HL-60 (cell line): ENCODE data around the gene HMCN1.

Source experiments
- DNase-seq, 2 experiments: peaks; one replicate each; pipeline ENCODE4 v3.0.0-alpha.2; 2010 to 2020; ENCODE audit warnings: low read depth in 1 of 2, low spot score in 1 of 2
- H3K27ac ChIP-seq: fragments of 250-450 bp; sonication (Bioruptor Pico); replicated peaks from 2 replicates; pipeline ENCODE4 v1.5.1; 2020; ENCODE audit warnings: mild to moderate bottlenecking, moderate library complexity
- H3K27me3 ChIP-seq: fragments of 250-450 bp; sonication (Bioruptor Pico); 2 replicates; pipeline ENCODE4 v1.5.1; 2021; ENCODE audit warnings: mild to moderate bottlenecking, moderate library complexity; ENCODE audit not compliant: insufficient read depth, poor library complexity, severe bottlenecking
- H3K4me3 ChIP-seq: replicated peaks from 2 replicates; pipeline ENCODE4 v1.5.1; 2011; ENCODE audit warnings: mild to moderate bottlenecking, control low read depth, low read length; ENCODE audit not compliant: insufficient read depth
- GABPA ChIP-seq: IDR thresholded peaks from 2 replicates; pipeline ENCODE4 v1.6.1; 2012; ENCODE audit warnings: low read depth
- POLR2AphosphoS5 ChIP-seq: IDR thresholded peaks from 2 replicates; pipeline ENCODE4 v1.6.1; 2012; ENCODE audit warnings: low read depth
- REST ChIP-seq: IDR thresholded peaks from 2 replicates; pipeline ENCODE4 v1.6.1; 2012; ENCODE audit warnings: low read depth; ENCODE audit not compliant: insufficient replicate concordance
- SPI1 ChIP-seq: IDR thresholded peaks from 2 replicates; pipeline ENCODE4 v1.6.1; 2012; ENCODE audit warnings: low read depth, mild to moderate bottlenecking, borderline replicate concordance
- TF ChIP-seq, protein P1 (sequence below): IDR thresholded peaks from one replicate; pipeline ENCODE4 v1.5.1; 2011; ENCODE audit warnings: low read length, control low read depth, inconsistent platforms; ENCODE audit not compliant: insufficient read depth

Gene HMCN1

DNA sequence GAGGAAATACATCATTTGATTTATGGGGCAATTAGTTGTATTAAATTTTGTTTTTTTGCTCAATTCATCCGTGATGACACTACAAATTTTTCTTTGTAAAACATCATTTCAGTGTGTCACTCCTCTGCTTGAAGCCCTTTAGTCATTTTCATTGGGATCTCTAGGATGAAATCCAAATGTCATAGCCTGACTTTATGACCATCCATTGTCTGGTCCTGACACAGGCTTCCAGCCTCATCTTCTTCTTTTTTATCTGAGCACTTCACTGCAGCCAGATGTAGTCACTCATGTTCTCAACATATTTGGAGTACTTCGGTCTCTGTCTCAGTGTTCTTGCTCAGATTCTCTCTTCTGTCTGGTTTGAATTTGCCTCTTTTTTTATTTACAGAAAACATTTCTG lies 173.1 kb downstream of the HMCN1 start:
- no peak overlapping the region for H3K27ac ChIP-seq
- TF ChIP-seq, protein P1, sequence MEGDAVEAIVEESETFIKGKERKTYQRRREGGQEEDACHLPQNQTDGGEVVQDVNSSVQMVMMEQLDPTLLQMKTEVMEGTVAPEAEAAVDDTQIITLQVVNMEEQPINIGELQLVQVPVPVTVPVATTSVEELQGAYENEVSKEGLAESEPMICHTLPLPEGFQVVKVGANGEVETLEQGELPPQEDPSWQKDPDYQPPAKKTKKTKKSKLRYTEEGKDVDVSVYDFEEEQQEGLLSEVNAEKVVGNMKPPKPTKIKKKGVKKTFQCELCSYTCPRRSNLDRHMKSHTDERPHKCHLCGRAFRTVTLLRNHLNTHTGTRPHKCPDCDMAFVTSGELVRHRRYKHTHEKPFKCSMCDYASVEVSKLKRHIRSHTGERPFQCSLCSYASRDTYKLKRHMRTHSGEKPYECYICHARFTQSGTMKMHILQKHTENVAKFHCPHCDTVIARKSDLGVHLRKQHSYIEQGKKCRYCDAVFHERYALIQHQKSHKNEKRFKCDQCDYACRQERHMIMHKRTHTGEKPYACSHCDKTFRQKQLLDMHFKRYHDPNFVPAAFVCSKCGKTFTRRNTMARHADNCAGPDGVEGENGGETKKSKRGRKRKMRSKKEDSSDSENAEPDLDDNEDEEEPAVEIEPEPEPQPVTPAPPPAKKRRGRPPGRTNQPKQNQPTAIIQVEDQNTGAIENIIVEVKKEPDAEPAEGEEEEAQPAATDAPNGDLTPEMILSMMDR = no peak
- TF ChIP-seq GABPA (no peak), SPI1 (no peak), REST (no peak), POLR2AphosphoS5 (no peak)
- no peak for DNase-seq
- H3K27me3 ChIP-seq = no peaks in the 10 kb centered on the region
- H3K4me3 ChIP-seq = no peak overlapping the region

DNA sequence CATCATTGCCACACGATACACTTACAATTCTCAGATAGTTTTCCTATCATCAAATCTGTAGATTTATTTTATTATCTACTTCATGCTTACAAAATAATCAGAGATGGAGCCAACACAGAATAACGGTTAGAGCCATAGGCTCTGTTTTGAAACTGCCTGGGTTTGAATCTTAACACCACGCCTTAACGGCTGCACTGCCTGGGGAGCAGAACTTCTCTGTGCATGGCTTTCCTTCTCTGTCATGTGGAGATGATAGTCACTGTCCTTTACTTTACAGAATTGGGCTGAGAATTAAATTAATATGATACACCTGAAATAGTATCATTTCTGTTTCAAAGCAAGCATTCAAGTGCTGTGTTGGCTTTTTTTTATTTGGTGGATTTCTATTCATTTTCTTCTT lies 177.8 kb downstream of the HMCN1 start:
- Histone ChIP-seq H3K27ac (no peak overlapping the region), H3K27me3 (no peaks in the 10 kb centered on the region), H3K4me3 (no peak overlapping the region)
- TF ChIP-seq POLR2AphosphoS5 (no peak), SPI1 (no peak)
- TF ChIP-seq, protein P1 = no peak
- DNase-seq = no peak

DNA sequence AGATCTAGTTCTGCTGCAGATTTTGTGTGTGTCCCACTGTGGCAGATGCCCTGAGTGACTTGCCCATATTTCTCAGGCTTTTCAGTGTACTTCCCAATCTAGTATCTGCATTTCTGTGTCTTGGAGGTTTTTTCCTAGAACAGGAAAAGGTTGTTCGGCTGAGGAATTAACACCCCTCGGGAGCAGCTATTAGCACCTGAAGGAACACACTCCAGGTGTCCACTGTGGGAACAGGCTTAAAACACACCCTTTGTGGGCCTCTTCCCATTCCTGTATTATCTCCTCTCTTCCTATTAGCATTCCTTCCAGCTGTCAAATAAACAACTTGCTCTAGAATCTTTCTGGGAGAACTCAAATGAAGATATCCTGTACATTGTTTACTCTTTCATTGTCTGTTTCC lies 178.3 kb downstream of the HMCN1 start:
- Histone ChIP-seq H3K27me3 (no peaks in the 10 kb centered on the region), H3K4me3 (no peak overlapping the region), H3K27ac (no peak overlapping the region)
- no peak for DNase-seq
- TF ChIP-seq REST (no peak), POLR2AphosphoS5 (no peak), GABPA (no peak), SPI1 (no peak)
- TF ChIP-seq, protein P1 = no peak

DNA sequence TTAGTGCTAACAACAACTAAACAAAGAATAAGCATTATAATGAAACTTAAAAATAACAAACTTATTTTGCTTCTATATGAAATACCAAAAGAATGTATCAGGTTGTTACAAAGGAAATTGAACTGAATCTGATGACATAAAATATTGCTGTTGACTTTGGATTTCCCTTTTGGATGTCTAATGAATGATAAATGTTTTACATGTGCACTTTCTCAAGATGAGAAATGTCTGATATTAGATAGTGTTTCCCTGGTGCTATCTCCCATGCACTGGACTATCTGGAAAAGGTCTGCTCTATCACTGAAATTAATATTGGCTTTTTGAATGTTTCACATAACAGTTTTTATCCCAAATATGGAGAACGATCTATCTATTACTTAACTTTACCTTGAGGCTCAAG lies 179.9 kb downstream of the HMCN1 start:
- no peak for TF ChIP-seq SPI1
- TF ChIP-seq GABPA = no peak
- TF ChIP-seq, protein P1 = no peak
- TF ChIP-seq POLR2AphosphoS5 = no peak
- no peak for TF ChIP-seq REST
- DNase-seq = no peak
- H3K27me3 ChIP-seq = no peaks in the 10 kb centered on the region
- H3K27ac ChIP-seq = no peak overlapping the region
- no peak overlapping the region for H3K4me3 ChIP-seq
